Measurements from ENCODE around the gene KDM1B.
"Not testable (repeated sequence)": the region's sequence is repeated elsewhere in the genome, so short reads cannot be mapped to it uniquely, and the experiment has no call there.

KDM1B gene

DNA sequence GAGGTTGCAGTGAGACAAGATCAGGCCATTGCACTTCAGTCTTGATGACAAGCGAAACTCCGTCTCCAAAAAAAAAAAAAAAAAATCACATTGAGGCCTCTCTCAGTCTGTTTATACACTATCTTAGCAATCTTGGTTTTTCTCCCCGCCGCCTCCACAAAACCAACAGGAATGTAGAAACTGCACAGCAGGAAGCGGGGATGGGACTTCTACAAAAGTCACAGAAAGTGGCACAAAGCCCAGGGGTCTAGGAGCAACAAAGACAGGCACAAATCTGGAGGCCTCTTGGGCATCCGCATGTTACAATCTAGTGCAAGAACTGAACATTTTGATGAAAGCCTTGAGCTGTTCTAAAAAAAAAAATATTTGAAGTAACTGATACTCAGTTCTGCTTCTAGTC lies 48.6 kb downstream of the KDM1B start:
- no peak for DNase-seq

DNA sequence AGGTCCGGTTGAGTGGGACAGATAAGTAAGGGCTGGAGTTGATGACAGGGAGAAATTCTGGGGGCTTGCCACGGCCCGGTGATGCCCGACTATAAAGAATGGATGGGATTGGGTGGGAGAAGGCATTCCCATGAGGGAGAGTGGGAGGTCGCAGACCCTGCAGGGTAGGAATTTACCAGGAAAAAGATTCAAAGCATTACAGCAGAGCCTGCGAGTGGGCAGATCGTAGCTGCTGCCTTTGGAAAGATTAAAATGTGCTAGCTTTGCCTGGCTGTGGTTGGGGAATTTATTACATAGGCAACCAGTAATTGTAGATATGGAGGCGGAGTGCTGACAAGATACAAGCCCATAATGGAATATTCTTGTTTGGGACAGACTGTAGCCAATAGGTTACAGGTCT lies 49.5 kb downstream of the KDM1B start:
- DNase-seq, result no peak

DNA sequence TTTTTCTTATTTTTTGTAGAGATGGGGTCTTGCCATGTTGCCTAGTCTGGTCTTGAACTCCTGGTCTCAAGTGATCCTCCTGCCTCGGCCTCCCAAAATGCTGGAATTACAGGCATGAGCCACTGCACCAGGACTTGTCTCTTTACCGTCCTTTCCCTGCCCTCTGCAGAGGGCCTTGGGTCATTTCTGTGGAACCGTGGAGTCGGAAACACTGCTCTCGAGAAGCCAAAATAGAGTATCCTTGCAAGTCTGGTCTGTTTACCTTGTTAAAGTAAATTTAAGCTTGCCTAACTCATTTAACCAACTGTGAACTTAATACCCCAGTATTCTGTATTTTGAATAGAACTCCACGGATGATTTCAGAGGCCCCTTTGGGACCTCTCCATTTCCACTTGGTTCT lies 51.4 kb downstream of the KDM1B start:
- DNase-seq, result no peak

GRCh38 chr6:18207438-18207837 lies 52.2 kb downstream of the KDM1B start:
- no peak for DNase-seq

GRCh38 chr6:18207949-18208348 lies 52.7 kb downstream of the KDM1B start:
- no peak for DNase-seq

DNA sequence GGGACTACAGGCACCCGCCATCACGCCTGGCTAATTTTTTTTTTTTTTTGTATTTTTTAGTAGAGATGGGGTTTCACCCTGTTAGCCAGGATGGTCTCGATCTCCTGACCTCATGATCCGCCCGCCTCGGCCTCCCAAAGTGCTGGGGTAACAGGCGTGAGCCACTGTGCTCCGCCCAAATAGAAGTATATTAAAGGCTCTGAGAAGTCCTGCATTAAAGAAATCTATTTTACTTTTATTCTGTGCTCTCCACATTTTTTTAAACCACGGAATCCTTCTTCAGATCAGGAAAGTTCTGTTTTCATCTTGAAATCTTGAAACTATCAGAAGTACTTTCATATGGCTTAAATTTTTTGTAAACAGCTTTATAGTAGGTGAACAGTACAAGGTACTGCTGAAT lies 53.6 kb downstream of the KDM1B start:
- DNase-seq, result not testable (repeated sequence)

GRCh38 chr6:18209539-18210197 lies 54.4 kb downstream of the KDM1B start:
- no peak for DNase-seq

DNA sequence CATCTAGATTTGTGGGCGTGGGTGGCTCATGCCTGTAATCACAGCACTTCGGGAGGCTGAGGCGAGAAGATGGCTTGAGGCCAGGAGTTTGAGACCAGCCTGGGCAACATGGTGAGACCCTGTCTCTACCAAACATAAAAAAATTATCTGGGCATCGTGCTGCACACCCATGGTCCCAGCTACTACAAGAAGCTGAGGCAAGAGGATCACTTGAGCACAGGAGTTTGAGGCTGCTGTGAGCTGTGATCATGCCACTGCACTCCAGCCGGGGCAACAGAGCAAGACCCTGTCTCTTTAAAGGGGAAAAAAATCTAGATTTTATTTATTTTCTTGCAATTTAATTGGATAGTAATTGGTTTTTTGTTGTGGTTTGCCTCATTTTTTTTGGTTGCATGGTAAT lies 55.5 kb downstream of the KDM1B start:
- DNase-seq, result no peak

- no peak for DNase-seq
Measured at GRCh38 chr6:18211338-18211737, 56.1 kb downstream of the KDM1B start.

DNA sequence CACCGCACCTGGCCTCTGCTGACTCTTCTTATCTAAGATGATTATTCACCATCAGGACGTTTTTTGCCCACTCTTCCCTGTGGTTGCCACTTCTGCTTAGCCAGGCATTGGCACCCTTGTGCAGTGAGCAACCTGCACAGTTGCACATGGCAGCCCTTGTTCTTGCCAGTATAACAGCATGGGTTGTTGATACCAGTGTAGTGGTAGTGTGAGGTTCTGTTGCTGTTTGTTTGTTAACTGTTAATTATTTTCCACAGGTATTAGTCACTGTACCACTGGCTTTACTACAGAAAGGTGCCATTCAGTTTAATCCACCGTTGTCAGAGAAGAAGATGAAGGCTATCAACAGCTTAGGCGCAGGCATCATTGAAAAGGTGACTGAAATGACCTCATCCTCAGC lies 57.0 kb downstream of the KDM1B start:
- DNase-seq, result no peak

DNA sequence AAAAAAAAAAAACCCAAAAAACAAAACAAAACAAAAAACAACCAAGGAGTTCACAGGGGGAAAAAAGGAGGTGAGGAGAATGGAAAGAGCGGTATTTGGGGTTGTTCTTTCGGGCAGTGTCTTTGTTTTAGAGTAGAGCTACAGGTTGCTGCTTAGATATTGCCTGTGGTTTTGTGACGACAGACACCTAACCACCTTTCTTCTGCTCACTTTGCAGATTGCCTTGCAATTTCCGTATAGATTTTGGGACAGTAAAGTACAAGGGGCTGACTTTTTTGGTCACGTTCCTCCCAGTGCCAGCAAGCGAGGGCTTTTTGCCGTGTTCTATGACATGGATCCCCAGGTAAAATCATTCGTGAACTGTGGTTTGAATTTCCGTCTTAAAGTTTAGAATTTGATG lies 58.2 kb downstream of the KDM1B start:
- DNase-seq, result no peak

DNA sequence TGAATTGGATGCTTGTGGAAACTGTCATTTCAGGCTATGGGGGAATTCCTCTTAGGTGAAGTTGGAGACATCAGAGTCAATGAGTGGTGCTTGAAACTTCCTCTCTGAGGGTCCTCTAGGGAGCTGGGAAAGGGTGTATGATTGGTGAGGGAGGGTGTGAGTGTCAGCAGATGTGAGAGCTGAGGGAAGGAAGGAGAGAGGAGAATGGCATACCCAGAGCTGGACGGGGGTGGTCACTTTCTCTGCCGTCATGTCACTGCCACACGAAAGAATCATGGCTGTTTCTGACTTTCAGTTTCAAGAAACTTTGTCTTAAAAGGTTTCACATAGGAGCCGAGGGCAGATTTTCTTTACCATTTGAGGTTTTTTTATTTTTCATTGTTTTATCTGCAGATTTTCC lies 58.8 kb downstream of the KDM1B start:
- no peak for DNase-seq

GRCh38 chr6:18215436-18215835 lies 60.2 kb downstream of the KDM1B start:
- DNase-seq, result no peak

- no peak for DNase-seq
Measured at GRCh38 chr6:18216411-18216810, 61.2 kb downstream of the KDM1B start.

DNA sequence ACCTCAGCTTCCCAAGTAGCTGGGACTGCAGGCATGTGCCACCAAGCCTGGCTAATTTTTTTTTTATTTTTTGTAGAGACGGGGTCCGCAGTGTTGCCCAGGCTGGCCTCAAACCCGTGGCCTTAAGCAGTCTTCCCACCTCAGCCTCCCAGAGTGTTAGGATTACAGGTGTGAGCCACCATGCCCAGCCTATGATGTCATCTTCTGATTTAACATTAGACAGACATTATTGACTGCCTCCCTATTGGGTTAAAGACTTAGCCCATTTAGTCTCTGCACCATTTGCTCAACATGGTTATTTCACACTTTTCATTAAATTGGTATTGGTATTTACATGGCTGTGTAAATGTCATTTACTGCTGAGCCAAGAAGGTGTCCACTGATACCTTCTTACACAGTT lies 63.0 kb downstream of the KDM1B start:
- DNase-seq, result no peak

- no peak for DNase-seq
Measured at GRCh38 chr6:18219591-18219990, 64.4 kb downstream of the KDM1B start.

- DNase-seq, result no peak
Measured at GRCh38 chr6:18221288-18221615, 66.0 kb downstream of the KDM1B start.

- not testable (repeated sequence) for DNase-seq
Measured at GRCh38 chr6:18226451-18227105, 71.4 kb downstream of the KDM1B start.

DNA sequence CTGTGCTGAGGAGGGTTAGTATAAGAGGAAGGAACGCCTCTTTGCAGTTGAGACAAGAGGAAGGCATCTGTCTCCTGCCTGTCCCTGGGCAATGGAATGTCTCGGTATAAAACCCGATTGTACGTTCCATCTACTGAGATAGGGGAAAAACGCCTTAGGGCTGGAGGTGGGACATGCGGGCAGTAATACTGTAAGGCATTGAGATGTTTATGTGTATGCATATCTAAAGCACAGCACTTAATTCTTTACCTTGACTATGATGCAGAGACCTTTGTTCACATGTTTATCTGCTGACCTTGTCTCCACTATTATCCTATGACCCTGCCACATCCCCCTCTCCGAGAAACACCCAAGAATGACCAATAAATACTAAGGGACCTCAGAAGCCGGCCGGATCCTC lies 71.9 kb downstream of the KDM1B start:
- not testable (repeated sequence) for DNase-seq

DNA sequence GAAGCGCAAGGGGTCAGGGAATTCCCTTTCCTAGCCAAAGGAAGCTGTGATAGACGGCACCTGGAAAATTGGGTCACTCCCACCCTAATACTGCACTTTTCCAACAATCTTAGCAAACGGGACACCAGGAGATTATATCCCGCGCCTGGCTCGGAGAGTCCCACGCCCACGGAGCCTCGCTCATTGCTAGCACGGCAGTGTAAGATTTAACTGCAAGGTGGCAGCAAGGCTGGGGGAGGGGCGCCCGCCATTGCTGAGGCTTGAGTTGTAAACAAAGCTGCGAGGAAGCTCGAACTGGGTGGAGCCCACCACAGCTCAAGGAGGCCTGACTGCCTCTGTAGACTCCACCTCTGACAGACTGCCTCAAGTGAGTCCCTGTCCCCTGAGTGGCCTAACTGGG lies 73.4 kb downstream of the KDM1B start:
- not testable (repeated sequence) for DNase-seq

DNA sequence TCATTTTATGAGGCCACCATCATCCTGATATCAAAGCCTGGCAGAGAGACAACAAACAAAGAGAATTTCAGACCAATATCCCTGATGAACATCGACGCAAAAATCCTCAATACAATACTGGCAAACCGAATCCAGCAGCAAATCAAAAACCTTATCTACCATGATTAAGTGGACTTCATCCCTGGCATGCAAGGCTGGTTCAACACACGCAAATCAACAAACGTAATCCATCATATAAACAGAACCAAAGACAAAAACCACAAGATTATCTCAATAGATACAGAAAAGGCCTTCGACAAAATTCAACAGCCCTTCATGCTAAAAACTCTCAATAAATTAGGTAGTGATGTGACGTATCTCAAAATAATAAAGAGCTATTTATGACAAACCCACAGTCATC lies 76.6 kb downstream of the KDM1B start:
- DNase-seq, result not testable (repeated sequence)

DNA sequence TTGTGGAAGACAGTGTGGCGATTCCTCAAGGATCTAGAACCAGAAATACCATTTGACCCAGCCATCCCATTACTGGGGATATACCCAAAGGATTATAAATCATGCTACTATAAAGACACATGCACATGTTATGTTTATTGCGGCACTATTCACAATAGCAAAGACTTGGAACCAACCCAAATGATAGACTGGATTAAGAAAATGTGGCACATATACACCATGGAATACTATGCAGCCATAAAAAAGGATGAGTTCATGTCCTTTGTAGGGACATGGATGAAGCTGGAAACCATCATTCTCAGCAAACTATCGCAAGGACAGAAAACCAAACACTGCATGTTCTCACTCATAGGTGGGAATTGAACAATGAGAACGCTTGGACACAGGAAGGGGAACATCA lies 78.5 kb downstream of the KDM1B start:
- not testable (repeated sequence) for DNase-seq

- DNase-seq, result no peak
Measured at GRCh38 chr6:18234564-18234963, 79.3 kb downstream of the KDM1B start.

DNA sequence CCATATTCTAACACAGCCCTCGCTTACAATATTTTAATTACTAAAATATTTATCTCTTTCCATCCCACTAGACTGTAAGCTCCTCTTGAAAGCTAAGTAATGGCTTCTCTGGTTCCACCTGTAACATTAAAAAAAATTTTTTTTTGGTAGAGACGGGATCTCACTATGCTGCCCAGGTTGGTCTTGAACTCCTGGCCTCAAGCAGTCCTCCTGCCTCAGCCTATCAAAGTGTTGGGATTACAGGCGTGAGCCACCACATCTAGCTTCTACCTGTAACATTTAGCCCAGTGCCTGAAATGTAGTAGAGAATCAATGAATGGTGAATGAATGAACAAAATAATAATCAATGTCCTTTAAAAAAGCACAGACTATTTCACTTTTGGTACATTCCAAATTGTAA lies 80.3 kb downstream of the KDM1B start:
- DNase-seq, result no peak

DNA sequence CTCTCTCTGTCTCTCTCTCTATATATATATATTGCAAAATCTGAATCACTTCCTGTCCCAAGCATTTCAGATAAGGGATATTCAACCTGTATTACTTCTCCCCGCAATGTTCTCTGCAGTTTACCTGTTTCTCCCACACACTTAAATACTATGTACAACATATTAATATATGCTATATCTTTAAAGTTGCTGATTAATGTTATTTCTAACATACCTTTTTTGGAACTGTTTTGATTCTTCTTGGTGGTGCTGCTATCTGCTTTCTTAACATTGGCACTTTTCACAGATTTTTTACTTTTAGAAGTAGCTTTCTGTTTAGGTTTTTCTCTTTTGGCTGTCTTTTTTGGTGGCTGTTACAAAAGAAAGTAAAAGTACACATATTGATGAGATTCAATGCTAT lies 81.9 kb downstream of the KDM1B start:
- no peak for DNase-seq

All from NCI-H1930 (cell line).